HG03196 (cell line): ENCODE results near the gene ZNRD2.
"Not testable (repeated sequence)": the region's sequence is repeated elsewhere in the genome, so short reads cannot be mapped to it uniquely, and the experiment has no call there.

Source experiments
- ATAC-seq: cut with Tn5 transposase; IDR thresholded peaks from one replicate; pipeline ENCODE4 v1.9.1; 2021; ENCODE audit not compliant: unreplicated experiment

The ZNRD2 gene

DNA sequence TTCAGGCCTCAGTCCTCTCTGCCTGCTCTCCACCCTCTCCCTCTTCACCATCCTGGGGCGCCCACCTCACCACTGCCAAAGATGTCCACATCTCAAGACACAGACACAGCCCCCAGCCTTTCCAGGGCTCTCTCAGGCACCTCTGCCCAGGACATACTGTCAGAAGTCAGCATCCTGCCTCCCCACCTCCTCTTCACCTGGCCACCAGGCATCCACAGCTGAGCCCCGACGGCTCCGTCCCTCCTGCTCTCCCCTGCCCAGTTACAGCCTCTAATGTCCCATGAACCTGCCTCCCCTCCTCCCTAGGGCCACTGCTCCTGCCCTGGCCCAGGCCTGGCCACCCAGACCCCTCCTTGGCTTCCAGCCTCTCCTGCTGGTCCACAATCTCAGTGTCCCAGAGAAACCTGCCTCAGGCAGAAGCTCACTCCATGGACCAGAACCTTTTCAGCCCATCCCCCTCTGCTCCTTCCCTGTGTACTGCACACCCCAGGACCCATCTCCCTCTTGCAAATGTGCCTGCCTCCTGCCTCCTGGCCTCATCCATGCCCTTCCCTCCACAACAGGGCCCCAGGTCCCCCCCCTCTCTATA, 15.3 kb upstream of the ZNRD2 start:
- ATAC-seq: no peak

DNA sequence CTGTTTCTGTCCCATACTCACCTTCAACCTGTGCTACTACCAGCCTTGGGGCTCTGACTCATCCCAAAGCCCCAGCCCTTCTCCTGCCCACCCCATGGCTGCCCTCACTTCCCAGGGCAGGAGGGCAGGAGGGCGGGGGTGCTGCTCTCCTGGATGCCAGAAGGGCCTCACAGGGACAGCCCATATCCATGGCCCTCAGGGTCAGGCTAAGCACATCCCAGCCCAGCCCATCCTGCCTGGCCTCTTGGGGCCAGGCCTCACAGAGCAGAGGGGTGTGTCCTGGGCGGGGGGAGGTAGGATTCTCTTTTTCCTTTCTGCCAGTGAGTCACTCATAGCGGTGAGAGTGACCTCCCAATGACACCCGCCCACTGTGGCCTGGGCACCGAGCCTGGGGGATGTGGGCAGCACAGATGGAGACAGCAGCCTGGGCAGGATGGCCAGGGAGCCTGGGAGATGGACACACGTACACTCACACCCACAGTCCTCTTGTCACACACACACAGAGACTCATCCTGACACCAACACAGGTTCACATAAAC, 14.5 kb upstream of the ZNRD2 start:
- ATAC-seq: no peak

DNA sequence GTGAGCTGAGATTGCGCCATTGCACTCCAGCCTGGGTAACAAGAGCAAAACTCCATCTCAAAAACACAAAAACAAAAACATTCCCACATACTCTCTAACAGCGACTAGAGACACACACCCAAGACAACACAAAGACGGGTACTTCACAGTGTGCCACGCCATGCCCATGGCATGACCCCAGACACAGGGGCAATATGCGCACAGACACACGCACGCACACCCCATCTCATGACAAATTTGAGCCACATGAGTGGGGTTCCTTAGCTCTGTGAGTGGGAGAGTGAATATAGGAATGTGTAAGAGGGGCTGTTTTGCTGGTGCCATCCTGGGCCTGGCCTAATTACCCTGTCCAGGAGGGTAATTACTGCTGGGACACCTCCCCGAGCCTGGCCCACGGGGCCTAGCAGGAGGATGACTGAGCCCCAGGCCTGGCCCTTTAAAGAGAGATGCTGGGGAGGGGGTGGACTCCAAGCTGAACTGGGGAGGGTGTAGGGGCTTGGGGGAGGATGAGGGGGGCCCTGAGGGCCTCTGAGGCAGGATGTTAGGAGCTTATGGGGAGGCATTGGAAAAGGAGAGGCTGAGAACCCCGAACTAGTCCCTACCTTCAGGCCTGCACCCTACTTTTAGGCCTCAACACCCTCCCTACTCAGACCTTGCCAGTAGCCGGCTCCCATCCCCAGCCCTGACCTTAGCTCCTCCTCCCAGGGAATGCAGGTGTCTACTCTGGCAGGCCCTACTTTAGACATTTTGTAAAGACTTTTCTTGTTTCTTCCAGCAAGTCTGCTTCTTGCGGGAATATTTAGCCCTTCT, 13.6 kb upstream of the ZNRD2 start:
- no peak for ATAC-seq

DNA sequence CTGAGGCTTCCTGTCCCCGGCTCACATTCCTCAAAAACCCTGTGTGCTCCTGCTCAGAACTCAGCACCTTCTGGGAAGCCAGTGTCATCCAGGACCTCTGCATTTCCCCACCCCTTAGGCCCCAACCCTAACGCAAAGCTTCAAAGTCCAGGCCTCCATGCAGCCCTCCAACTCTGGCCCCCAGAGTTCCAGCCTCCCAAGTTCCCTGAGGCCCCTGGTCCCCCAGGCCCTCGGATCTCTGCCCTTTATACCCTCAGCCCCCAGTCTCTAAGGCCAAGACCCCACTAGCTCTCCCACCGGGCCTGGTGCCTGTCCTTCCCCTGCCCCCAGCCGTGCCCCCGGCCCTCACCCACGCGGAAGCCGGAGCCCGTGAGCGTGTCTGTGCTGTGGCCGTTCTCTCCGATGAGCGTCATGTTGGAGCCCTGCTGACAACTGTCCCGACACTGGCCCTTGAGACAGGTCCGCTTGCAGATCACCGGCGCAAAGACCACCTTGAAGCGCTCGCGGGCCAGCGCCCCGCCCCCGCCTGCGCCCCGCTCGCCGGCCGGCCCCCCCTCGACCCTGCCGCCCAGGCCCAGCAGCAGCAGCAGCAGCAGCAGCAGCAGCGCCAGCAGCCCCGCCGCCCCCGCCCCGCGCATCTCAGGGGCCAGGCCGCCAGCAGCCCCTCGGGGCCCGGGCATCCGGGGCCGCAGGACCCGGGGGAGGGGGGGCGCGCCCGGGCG, 12.8 kb upstream of the ZNRD2 start:
- no peak for ATAC-seq

DNA sequence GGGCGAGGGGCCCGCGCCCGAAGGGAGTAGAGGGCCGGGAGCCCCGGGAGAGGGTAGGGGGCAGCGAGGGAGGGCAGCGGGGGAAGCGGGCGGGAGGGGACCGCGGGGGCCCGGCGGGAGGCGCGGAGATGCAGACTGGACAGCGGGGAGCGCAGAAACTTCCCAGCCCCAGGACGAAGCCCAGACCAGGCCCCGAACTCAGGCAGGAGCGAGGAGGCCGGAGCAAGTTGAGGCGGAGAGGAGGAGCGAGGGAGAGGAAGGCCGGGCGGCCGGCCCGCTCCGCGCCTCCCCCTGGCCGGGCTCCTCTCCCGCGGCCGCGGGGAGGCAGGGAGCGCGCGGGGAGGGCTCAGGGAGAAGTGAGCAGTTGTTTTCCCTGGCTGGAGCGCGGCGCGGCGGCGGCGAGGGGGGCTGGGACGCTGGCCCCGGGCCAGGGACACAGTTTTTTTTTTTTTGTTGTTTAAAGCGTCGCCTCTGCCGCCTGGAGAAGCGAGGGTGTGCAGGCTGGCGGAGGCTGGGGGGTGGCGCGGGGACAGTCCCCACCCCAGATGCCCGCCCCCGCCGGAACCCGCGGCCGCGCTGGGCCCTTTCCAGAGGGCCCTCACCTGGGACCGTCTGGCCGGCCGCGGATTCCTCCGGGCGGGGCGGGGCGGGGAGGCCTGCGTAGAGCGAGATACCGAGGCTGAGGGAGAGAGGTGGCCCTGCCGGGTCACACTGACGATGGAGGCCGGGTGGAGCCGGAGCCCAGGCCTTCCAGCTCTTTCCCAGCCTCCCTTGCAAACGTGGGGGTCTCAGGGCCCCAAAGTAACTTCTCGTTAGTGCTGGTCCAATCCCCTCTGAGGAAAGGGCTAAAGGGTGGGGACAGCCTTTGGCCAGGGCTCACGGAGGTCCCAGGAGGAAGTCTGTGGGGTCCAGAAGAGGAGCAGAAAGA, 12.0 kb upstream of the ZNRD2 start, which contains the start of gene LTBP3:
Gene LTBP3 (minus strand): TSS at position 358 of the 928 bp plus-strand sequence. CDS start 400 bp downstream, outside the sequence.
- ATAC-seq: no peak

DNA sequence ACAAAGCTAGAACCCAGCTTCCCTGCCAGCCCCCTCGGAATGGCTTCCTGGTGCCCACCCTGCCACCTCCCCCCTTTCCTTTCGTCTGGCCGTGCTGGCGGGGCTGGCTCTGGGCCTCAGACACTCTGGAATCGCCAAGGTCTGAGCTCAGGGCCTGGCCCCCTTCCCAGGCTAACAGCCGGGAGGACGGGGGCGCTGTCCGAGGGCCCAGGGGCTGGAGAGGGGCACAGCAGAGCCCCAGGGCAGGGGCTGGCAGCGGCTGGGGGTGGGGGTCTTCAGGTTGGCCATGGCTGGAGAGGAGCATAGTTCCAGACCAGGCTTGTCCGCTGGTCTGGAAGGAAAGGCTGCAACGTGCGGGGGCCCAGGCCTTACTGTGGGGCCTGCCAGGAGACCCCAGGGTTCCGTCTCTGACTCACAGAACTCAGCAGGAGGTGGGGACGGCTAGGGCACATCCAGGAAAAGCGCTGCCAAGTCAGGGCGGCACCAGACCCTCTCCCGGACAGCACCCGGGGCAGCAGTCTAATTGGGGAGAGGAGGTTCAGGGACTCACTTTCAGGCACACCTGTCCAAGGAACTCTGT, 11.3 kb upstream of the ZNRD2 start:
- ATAC-seq: no peak

DNA sequence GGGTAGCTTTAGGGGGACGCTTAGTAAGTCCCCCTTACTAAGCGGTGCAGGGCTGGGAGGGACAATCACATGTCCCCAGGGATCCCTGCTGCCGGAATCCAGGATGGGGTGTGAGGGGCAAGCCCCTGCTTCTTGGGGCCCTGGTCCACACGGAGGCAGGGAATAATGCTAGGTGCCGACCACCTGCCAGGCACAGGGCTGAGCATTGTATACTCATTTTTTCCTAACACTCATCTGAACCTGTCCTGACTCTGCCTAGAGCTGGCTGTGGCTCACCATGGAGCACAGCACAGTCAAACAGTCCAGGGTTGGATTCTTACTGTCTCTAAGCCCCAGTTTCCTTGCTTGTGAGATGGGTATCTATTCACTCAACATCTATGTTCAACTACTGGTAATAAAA, 10.7 kb upstream of the ZNRD2 start:
- no peak for ATAC-seq

DNA sequence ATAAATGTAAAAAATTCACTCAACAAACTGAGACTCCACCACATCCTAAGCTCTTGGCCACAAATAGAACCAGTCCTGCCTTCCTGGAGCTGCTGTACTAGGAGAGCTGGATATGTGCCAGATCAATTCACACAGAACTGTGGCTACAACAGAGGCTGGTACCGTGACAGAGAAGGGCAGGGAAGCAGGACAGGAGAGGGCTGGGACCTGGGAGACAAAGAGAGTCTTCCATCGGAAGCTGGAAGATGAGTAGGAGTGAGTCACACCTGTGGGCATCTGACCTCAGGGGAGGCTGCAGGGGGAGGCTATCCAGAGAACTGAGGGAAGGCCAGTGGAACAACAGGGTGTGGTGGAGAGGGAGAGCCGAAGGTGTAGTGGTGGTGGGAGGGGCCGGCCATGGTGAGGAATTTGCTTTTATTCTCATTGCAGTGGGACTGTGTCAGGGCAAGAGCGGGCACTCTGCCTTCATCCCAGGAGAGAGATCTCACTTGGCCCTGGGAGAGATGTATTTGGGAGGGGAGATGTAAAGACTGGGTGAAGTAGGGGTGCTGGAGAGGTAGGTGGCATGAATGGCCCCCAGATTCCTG, 10.2 kb upstream of the ZNRD2 start:
- ATAC-seq: no peak

DNA sequence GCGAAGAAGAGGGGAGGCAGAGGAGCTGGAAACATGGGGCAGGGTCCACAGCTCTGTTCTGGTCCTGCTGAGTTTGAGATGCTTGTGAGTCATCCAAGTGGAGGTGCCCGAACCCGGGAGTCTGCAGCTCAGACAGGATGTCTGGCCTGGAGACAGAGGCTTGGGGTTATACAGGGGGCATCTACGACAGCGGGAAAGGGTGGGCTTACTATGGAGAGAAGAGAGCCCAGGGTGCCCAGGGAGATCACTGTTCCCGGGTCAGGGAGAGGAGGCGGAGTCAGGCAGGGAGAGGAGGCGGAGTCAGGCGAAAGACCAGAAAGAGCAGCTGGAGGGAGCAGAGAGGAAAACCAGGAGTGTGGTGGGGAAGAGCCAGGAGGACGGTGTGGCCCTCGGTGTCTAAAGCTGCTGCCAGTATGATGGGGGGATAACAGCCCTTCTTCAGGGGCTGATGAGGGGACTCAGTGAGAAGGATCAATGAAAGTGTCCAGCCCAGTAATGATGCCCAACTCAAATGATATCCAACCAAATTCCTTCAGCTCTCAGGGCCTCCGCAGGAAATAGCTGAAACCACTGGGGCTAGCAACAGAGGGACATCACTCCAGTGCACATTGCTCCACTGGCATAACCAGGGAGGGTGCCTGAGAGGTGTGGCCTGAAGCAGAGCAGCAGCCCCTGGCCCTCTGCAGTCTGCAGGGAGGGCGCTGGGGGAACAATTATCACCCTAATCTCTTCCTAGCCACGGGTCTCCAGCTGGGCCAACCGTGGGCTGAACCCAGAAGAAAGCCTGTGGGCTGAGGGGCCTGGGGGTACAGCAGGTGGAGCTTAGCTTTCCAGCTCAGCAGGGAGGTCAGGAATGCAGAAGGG, 9.5 kb upstream of the ZNRD2 start:
- no peak for ATAC-seq

DNA sequence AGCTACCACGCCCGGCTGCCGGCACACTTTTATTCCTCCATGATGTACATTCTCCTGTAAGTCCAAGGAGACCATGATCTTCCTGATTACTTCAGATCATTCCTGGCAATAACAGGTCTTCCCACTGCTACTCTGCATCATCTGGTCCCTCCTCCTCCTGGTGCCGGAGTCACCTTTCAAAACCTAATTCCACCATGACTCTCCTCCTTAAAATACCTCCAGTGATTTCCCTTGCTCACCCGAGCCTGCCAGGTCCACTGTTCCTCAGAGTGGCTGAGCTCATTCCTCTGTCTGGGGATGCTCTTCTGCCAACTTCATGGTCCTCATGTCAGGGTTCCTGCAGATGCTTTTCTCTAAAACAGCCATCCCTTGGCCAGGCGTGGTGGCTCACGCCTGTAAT, 8.3 kb upstream of the ZNRD2 start:
- no peak for ATAC-seq

DNA sequence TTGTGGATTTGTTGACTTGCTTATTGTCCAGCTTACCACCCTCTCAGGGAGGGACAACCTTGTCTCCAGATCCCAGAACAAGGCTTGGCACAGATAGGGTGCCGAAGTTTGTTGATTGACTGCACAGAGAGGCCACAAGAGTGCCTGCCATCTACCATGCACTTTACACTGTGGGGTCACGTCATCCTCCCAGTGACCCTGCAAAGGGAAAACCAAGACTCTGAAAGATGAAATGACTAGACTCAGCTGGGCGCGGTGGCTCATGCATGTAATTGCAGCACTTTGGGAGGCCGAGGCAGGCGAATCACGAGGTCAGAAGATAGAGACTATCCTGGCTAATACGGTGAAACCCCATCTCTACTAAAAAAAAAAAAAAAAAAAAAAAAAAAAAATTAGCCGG, 7.5 kb upstream of the ZNRD2 start:
- no peak for ATAC-seq

DNA sequence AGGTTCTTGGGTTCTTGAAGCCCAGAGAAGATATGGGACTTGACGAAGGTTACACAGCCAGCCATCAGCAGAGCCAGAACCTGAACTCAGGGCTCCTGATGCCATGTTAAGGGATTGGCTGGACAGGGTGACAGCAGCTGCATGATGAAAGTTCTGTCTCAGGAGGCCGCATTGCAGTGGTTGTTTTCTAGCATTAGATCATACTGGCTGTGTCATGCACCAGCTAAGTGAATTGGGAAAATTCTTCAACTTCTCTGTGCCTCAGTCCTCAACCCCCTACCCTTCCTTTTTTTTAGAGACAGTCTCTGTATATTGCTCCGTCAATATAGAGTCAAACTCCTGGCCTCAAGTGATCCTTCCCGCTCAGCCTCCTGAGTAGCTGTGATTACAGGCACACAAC, 6.7 kb upstream of the ZNRD2 start:
- ATAC-seq: no peak

DNA sequence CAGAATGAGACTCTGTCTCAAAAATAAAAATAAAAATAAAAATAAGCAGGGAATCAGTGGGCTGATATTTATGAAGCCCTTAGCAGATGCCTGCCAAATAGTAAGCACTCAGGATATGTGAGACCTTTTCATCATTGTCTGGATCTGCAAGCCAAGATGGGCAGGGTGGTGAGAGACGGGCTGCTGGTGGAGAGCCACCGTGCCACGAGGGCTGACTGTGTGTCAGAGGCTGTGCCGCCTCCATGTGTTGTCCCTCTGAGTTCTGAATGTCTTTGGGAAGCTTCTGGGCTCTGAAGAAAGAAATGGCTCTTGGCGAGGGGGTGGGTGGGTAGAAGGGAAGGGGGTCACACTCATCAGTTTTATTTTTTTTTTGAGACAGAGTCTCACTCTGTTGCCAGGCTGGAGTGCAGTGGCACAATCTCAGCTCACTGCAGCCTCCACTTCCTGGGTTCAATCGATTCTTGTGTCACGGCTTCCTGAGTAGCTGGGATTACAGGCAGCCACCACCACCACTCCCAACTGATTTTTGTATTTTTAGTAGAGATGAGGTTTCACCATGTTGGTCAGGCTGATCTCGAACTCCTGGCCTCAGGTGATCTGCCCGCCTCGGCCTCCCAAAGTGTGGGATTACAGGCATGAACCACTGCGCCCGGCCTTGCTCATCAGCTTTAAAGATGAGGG, 5.3 kb upstream of the ZNRD2 start:
- ATAC-seq: not testable (repeated sequence)

DNA sequence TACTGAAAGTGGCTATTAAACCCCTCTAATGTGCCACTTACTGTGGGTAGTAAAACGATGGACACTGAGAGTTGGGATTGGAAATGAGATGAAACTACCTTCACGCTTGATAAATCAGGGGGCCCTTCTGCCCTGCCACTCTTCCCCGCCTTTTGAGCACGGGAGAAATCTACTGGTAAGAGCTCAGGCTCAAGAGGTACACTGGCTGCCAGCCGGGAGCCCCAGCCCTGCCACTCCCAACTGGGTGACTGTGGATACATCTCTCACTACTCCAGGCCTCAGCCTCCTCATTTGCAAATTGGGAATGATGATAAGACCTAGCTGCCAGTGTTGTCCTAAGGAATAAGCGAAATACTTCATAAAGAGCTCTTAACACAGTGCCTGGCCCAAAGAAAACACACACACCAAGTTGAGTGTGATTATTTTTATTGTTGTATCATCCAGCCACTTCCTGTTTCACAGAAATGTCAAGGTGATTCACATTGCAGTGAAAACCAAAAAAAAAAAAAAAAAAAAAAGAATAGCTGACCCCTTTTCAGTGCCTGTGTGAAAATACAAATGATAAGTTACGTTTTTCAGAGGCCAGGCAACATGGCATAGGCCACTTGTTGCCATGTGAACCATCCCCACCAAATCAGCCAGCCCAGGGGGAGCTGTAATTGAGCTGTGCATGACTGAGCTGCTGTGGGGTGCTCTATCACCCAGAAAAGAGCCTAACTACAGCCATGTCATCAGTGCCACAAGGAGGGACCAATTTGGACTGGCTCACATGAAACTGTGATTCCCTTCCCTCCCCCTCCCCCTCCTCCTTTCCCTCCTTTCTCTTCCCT, 4.4 kb upstream of the ZNRD2 start:
- no peak for ATAC-seq

DNA sequence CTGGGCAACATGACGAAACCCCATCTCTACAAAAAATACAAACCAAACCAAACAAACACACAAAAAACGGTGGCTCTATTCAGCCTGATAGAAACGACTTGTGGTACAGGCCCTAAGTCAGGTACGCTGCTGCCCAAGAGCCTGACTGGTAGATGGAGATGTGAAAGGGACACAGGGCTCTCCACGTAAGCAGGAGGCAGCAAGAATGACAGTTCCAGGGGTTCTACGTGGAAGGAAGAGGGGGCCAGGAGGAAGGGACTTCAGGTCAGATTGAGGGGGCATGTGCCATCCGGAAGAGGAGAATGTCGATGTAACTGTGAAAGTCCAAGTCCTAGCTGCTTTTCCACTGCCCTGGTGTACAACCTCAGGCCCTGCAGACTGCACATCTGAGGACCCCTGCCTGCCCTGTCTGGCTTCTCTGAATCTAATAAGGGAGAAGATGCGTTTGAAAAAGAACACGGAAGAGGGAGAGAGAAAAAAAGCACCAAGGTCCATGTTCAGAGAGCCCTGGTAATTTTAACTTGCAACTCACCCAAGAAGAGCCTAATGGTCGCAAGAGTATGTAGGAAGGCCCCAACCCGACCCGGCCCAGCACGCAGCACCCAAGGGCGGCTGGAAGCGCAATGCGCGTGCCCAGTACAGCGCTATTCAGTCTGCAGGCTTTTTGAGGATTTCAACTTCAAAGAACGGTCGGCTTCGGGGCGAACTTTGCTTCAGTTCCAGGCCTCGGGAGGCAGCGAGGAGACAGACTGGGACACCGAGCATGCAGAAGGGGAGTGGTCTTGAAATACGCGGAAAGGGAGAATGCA, 909 bp upstream of the ZNRD2 start:
- peak; percentile 2 for ATAC-seq

DNA sequence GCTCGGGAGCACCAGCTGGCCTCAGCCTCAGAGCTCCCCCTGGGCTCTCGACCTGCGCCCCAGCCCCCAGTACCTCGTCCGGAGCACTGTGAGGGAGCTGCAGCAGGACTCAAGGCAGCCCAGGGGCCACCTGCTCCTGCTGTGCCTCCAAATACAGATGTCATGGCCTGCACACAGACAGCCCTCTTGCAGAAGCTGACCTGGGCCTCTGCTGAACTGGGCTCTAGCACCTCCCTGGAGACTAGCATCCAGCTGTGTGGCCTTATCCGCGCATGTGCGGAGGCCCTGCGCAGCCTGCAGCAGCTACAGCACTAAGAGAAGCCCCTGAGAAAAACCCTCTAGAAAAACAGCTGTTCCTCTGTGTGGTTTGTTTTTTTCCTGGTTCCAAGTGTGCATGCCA, 1.1 kb downstream of the ZNRD2 start:
- ATAC-seq: no peak

DNA sequence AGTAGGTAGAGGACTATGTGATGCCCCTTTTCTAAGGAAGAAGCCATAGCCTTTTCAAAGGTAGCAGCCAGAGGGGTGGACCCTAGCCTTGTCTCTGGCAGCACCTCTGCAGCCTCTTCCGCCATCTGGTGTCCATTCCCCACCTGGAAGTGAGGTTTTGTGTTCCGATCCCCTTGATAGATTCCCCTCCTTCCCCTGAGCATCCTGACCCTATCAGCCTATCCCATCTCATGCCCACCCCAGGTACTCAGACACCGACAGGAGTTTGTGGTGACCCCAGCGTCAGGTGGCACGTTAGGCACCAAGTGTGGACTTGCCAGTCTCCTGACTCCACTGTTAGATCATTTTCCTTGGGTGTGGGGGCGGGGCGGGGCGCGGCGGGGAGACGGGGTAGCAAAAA, 1.7 kb downstream of the ZNRD2 start:
- ATAC-seq: no peak
